Fibroblast of lung (primary cell): Measurements from ENCODE around the gene PHF20.

Experiments used
- CTCF ChIP-seq, 2 donors: IDR thresholded peaks in 1 of 2; conservative IDR thresholded peaks in 1 of 2; 1 replicate in 1 of 2; 2 replicates in 1 of 2; pipeline ENCODE4 v1.5.1; 2011 to 2012; ENCODE audit warnings: low read length in 2 of 2, control low read depth in 1 of 2, inconsistent platforms in 1 of 2, low read depth in 1 of 2, mild to moderate bottlenecking in 1 of 2
- EZH2 ChIP-seq: IDR thresholded peaks from 2 replicates; pipeline ENCODE4 v1.5.1; 2012; ENCODE audit warnings: low read length, control low read depth, mild to moderate bottlenecking; ENCODE audit errors: missing control alignments

- TF ChIP-seq CTCF (conservative IDR thresholded peaks at IDR 0.05 in 1 of 2, IDR thresholded peaks at IDR 0.05 in 1 of 2; ENCODE audit: low read depth in 1 of 2, low read length in 2 of 2) (no peak), EZH2 (no peak)
Measured at GRCh38 chr20:35907017-35907701, 135.3 kb downstream of the PHF20 start.
